ENCODE data around the gene DYNLT4. TPM values are rescaled to one million over a fixed set of nuclear protein-coding genes. Genes with fewer than 3 reads are reported as not detected.

Gene DYNLT4
- total and polyA plus RNA-seq, 2 of the 13 experiments (the other 11 are each of a cell fraction or from before 2014, with no cell fraction given): 0.77 TPM; not detected in 1

- TF ChIP-seq, protein P1, sequence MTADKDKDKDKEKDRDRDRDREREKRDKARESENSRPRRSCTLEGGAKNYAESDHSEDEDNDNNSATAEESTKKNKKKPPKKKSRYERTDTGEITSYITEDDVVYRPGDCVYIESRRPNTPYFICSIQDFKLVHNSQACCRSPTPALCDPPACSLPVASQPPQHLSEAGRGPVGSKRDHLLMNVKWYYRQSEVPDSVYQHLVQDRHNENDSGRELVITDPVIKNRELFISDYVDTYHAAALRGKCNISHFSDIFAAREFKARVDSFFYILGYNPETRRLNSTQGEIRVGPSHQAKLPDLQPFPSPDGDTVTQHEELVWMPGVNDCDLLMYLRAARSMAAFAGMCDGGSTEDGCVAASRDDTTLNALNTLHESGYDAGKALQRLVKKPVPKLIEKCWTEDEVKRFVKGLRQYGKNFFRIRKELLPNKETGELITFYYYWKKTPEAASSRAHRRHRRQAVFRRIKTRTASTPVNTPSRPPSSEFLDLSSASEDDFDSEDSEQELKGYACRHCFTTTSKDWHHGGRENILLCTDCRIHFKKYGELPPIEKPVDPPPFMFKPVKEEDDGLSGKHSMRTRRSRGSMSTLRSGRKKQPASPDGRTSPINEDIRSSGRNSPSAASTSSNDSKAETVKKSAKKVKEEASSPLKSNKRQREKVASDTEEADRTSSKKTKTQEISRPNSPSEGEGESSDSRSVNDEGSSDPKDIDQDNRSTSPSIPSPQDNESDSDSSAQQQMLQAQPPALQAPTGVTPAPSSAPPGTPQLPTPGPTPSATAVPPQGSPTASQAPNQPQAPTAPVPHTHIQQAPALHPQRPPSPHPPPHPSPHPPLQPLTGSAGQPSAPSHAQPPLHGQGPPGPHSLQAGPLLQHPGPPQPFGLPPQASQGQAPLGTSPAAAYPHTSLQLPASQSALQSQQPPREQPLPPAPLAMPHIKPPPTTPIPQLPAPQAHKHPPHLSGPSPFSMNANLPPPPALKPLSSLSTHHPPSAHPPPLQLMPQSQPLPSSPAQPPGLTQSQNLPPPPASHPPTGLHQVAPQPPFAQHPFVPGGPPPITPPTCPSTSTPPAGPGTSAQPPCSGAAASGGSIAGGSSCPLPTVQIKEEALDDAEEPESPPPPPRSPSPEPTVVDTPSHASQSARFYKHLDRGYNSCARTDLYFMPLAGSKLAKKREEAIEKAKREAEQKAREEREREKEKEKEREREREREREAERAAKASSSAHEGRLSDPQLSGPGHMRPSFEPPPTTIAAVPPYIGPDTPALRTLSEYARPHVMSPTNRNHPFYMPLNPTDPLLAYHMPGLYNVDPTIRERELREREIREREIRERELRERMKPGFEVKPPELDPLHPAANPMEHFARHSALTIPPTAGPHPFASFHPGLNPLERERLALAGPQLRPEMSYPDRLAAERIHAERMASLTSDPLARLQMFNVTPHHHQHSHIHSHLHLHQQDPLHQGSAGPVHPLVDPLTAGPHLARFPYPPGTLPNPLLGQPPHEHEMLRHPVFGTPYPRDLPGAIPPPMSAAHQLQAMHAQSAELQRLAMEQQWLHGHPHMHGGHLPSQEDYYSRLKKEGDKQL (CRISPR knock-in tag; IDR thresholded peaks at IDR 0.05; ENCODE audit: low read depth): no peak
- TF ChIP-seq KDM2A (CRISPR knock-in tag; IDR thresholded peaks at IDR 0.05; ENCODE audit: borderline replicate concordance, low read depth): peak; percentile 72; the same call in 1 of the 2 replicates
- no peak for TF ChIP-seq ZNF446 (CRISPR knock-in tag; IDR thresholded peaks at IDR 0.05)
- TF ChIP-seq SMARCE1 (IDR thresholded peaks at IDR 0.05; ENCODE audit: borderline replicate concordance): no peak
- no peak for TF ChIP-seq ASH2L (IDR thresholded peaks at IDR 0.05; ENCODE audit: insufficient read length, low read depth, low read length)
- no peak for TF ChIP-seq NCOR1 (IDR thresholded peaks at IDR 0.05; ENCODE audit: borderline replicate concordance, low read length)
- TF ChIP-seq ZBTB8A (CRISPR knock-in tag; IDR thresholded peaks at IDR 0.05; ENCODE audit: borderline replicate concordance, low read depth): no peak
- TF ChIP-seq, protein P2, sequence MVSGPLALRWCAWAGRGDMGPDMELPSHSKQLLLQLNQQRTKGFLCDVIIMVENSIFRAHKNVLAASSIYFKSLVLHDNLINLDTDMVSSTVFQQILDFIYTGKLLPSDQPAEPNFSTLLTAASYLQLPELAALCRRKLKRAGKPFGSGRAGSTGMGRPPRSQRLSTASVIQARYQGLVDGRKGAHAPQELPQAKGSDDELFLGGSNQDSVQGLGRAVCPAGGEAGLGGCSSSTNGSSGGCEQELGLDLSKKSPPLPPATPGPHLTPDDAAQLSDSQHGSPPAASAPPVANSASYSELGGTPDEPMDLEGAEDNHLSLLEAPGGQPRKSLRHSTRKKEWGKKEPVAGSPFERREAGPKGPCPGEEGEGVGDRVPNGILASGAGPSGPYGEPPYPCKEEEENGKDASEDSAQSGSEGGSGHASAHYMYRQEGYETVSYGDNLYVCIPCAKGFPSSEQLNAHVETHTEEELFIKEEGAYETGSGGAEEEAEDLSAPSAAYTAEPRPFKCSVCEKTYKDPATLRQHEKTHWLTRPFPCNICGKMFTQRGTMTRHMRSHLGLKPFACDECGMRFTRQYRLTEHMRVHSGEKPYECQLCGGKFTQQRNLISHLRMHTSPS (CRISPR knock-in tag; IDR thresholded peaks at IDR 0.05; ENCODE audit: low read depth): no peak
- TF ChIP-seq NFE2L1 (CRISPR knock-in tag; IDR thresholded peaks at IDR 0.05; ENCODE audit: borderline replicate concordance): no peak
- TF ChIP-seq, protein P3, sequence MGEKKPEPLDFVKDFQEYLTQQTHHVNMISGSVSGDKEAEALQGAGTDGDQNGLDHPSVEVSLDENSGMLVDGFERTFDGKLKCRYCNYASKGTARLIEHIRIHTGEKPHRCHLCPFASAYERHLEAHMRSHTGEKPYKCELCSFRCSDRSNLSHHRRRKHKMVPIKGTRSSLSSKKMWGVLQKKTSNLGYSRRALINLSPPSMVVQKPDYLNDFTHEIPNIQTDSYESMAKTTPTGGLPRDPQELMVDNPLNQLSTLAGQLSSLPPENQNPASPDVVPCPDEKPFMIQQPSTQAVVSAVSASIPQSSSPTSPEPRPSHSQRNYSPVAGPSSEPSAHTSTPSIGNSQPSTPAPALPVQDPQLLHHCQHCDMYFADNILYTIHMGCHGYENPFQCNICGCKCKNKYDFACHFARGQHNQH (CRISPR knock-in tag; IDR thresholded peaks at IDR 0.05): no peak
- TF ChIP-seq ZNF709 (CRISPR knock-in tag; IDR thresholded peaks at IDR 0.05): no peak
- TF ChIP-seq ZNF354B (CRISPR knock-in tag; IDR thresholded peaks at IDR 0.05): no peak
- no peak for TF ChIP-seq ATRX (CRISPR knock-in tag; IDR thresholded peaks at IDR 0.05; ENCODE audit: borderline replicate concordance)
- TF ChIP-seq ZNF34 (CRISPR knock-in tag; IDR thresholded peaks at IDR 0.05; ENCODE audit: borderline replicate concordance): no peak
- TF ChIP-seq FOXK2 (IDR thresholded peaks at IDR 0.05): no peak
- TF ChIP-seq ZFP36L1 (CRISPR knock-in tag; IDR thresholded peaks at IDR 0.05): no peak
- no peak for TF ChIP-seq ZNF367 (CRISPR knock-in tag; IDR thresholded peaks at IDR 0.05; ENCODE audit: borderline replicate concordance)
- no peak for TF ChIP-seq DNMT1 (CRISPR knock-in tag; IDR thresholded peaks at IDR 0.05)
- TF ChIP-seq PREB (CRISPR knock-in tag; IDR thresholded peaks at IDR 0.05): no peak
- TF ChIP-seq LBX2 (CRISPR knock-in tag; IDR thresholded peaks at IDR 0.05; ENCODE audit: borderline replicate concordance): no peak
These were observed 35.9 kb upstream of the DYNLT4 start, which contains the start of gene PTCH2 (continued) for GRCh38 chr1:44842862-44843655.
